Breast epithelium (tissue), 3 donors: Measurements from ENCODE around the gene PPFIA2.

ENCODE experiments used
- POLR2A ChIP-seq: fragments of 450-650 bp; IDR thresholded peaks from one replicate; pipeline ENCODE4 v1.6.1; 2016; ENCODE audit warnings: antibody characterized with exemption, mild to moderate bottlenecking, moderate library complexity
- TF ChIP-seq, protein P1 (sequence below), 3 donors: fragments of 450-650 bp; IDR thresholded peaks; one replicate each; pipeline ENCODE4 v1.5.1; 2016 to 2017; ENCODE audit warnings: antibody characterized with exemption in 3 of 3, mild to moderate bottlenecking in 3 of 3, moderate library complexity in 3 of 3

DNA sequence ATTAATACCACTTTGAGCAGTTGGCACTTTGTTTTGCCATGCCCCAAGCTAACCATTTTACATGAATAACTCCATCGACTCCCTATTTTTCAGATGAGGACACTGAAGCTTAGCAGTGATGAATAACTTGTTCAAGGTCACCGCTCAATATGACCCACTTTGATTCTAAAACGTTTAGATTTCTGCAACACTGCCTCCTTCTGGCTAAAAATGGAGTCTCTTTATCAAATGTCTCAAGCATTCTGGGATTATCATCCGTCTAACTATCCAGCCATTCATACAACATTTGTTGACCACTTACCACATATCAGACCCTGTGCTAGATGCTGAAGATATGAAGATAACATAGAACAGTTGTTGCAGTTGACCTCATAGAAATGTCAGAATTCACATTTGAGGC lies 298.0 kb downstream of the PPFIA2 start:
- TF ChIP-seq POLR2A: no peak
- TF ChIP-seq, protein P1, sequence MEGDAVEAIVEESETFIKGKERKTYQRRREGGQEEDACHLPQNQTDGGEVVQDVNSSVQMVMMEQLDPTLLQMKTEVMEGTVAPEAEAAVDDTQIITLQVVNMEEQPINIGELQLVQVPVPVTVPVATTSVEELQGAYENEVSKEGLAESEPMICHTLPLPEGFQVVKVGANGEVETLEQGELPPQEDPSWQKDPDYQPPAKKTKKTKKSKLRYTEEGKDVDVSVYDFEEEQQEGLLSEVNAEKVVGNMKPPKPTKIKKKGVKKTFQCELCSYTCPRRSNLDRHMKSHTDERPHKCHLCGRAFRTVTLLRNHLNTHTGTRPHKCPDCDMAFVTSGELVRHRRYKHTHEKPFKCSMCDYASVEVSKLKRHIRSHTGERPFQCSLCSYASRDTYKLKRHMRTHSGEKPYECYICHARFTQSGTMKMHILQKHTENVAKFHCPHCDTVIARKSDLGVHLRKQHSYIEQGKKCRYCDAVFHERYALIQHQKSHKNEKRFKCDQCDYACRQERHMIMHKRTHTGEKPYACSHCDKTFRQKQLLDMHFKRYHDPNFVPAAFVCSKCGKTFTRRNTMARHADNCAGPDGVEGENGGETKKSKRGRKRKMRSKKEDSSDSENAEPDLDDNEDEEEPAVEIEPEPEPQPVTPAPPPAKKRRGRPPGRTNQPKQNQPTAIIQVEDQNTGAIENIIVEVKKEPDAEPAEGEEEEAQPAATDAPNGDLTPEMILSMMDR (IDR thresholded peaks at IDR 0.05): no peak
